ENCODE results near the gene HECTD4. TPM values are rescaled to one million over a fixed set of nuclear protein-coding genes. Genes with fewer than 3 reads are reported as not detected.

The HECTD4 gene
- total and polyA plus RNA-seq, 2 experiments from 2014 or later: 25.7 to 36.9 TPM

DNA sequence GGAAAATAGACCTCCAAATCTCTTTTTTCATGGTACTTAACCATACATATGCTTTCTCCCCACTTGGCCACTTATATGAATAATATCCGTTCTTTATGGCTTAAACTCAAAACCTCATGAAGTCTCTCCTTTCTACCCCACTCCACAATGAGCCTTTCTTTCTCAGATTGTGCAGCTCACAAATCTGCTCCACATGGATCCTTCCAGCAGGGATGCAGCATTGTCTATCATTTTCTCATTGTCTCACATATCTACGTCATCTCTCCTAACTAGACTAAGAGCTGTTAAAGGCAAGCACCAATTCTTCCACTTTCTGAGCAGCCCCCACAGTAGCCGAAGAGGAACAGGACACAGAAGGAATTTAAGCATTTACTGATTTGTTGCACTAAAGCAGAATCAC is 106.4 kb downstream of the HECTD4 start (continued):
- TF ChIP-seq, protein P1, sequence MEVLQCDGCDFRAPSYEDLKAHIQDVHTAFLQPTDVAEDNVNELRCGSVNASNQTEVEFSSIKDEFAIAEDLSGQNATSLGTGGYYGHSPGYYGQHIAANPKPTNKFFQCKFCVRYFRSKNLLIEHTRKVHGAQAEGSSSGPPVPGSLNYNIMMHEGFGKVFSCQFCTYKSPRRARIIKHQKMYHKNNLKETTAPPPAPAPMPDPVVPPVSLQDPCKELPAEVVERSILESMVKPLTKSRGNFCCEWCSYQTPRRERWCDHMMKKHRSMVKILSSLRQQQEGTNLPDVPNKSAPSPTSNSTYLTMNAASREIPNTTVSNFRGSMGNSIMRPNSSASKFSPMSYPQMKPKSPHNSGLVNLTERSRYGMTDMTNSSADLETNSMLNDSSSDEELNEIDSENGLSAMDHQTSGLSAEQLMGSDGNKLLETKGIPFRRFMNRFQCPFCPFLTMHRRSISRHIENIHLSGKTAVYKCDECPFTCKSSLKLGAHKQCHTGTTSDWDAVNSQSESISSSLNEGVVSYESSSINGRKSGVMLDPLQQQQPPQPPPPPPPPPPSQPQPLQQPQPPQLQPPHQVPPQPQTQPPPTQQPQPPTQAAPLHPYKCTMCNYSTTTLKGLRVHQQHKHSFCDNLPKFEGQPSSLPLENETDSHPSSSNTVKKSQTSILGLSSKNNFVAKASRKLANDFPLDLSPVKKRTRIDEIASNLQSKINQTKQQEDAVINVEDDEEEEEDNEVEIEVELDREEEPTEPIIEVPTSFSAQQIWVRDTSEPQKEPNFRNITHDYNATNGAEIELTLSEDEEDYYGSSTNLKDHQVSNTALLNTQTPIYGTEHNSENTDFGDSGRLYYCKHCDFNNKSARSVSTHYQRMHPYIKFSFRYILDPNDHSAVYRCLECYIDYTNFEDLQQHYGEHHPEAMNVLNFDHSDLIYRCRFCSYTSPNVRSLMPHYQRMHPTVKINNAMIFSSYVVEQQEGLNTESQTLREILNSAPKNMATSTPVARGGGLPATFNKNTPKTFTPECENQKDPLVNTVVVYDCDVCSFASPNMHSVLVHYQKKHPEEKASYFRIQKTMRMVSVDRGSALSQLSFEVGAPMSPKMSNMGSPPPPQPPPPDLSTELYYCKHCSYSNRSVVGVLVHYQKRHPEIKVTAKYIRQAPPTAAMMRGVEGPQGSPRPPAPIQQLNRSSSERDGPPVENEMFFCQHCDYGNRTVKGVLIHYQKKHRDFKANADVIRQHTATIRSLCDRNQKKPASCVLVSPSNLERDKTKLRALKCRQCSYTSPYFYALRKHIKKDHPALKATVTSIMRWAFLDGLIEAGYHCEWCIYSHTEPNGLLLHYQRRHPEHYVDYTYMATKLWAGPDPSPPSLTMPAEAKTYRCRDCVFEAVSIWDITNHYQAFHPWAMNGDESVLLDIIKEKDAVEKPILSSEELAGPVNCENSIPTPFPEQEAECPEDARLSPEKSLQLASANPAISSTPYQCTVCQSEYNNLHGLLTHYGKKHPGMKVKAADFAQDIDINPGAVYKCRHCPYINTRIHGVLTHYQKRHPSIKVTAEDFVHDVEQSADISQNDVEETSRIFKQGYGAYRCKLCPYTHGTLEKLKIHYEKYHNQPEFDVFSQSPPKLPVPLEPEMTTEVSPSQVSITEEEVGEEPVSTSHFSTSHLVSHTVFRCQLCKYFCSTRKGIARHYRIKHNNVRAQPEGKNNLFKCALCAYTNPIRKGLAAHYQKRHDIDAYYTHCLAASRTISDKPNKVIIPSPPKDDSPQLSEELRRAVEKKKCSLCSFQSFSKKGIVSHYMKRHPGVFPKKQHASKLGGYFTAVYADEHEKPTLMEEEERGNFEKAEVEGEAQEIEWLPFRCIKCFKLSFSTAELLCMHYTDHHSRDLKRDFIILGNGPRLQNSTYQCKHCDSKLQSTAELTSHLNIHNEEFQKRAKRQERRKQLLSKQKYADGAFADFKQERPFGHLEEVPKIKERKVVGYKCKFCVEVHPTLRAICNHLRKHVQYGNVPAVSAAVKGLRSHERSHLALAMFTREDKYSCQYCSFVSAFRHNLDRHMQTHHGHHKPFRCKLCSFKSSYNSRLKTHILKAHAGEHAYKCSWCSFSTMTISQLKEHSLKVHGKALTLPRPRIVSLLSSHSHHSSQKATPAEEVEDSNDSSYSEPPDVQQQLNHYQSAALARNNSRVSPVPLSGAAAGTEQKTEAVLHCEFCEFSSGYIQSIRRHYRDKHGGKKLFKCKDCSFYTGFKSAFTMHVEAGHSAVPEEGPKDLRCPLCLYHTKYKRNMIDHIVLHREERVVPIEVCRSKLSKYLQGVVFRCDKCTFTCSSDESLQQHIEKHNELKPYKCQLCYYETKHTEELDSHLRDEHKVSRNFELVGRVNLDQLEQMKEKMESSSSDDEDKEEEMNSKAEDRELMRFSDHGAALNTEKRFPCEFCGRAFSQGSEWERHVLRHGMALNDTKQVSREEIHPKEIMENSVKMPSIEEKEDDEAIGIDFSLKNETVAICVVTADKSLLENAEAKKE (CRISPR knock-in tag; IDR thresholded peaks at IDR 0.05): no peak
- TF ChIP-seq ZNF331 (CRISPR knock-in tag; IDR thresholded peaks at IDR 0.05; ENCODE audit: low read depth) (no peak), EZH2 (IDR thresholded peaks at IDR 0.05; ENCODE audit: low read depth, unreplicated experiment) (no peak), ZNF114 (CRISPR knock-in tag; IDR thresholded peaks at IDR 0.05) (no peak)

DNA sequence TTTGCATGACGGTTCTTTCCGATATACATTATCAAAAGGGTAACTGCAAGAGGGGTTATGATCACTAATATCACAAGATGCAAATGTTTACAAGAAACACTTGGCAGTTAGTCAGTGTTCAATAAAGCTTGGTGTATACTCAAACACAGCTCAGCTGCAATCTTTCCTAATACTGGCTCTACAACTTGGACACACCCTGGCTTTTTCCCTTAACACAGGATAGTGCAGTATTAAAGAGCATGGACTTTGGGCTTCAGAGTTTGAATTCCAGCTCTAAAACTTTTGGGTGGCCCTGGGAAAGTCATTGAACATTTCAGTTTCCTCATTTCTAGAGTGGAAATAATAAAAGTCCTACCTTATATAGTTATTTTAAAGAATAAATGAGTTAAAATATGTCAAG is 107.0 kb downstream of the HECTD4 start:
- Mint-ChIP-seq H3K27me3 (ENCODE audit: insufficient read depth, low read depth, poor library complexity) (no peaks in the 10 kb centered on the region), H3K27ac (no peak overlapping the region), H3K36me3 (ENCODE audit: low read depth) (no peaks in the 10 kb centered on the region), H3K4me3 (no peak overlapping the region), H3K4me1 (no peaks in the 10 kb centered on the region), H3K9me3 (no peaks in the 10 kb centered on the region)
- no peak for ATAC-seq
- H3K9me2 ChIP-seq (ENCODE audit: insufficient read depth): no peaks in the 10 kb centered on the region
- DNase-seq (ENCODE audit: low spot score): no peak
- no peak for TF ChIP-seq EZH2phosphoT487 (IDR thresholded peaks at IDR 0.05; ENCODE audit: unreplicated experiment)
- TF ChIP-seq, protein P2, sequence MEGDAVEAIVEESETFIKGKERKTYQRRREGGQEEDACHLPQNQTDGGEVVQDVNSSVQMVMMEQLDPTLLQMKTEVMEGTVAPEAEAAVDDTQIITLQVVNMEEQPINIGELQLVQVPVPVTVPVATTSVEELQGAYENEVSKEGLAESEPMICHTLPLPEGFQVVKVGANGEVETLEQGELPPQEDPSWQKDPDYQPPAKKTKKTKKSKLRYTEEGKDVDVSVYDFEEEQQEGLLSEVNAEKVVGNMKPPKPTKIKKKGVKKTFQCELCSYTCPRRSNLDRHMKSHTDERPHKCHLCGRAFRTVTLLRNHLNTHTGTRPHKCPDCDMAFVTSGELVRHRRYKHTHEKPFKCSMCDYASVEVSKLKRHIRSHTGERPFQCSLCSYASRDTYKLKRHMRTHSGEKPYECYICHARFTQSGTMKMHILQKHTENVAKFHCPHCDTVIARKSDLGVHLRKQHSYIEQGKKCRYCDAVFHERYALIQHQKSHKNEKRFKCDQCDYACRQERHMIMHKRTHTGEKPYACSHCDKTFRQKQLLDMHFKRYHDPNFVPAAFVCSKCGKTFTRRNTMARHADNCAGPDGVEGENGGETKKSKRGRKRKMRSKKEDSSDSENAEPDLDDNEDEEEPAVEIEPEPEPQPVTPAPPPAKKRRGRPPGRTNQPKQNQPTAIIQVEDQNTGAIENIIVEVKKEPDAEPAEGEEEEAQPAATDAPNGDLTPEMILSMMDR (conservative IDR thresholded peaks at IDR 0.05; ENCODE audit: low read depth in 2 of 2): no peak
- no peak for TF ChIP-seq NANOG (IDR thresholded peaks at IDR 0.05; ENCODE audit: borderline replicate concordance)
- TF ChIP-seq CREB1 (CRISPR knock-in tag; IDR thresholded peaks at IDR 0.05; ENCODE audit: low read depth): no peak
- H3F3A ChIP-seq (replicated peaks; ENCODE audit: low read depth): no peaks in the 10 kb centered on the region
- peaks cover 5% of the 10 kb centered on the region; the same call in 1 of the 2 replicates for H3K4me1 ChIP-seq (ENCODE audit: insufficient read depth)
- no peaks in the 10 kb centered on the region for H3K79me2 ChIP-seq (replicated peaks; ENCODE audit: insufficient read depth)
- H3K4me3 ChIP-seq: no peak overlapping the region
- no peak overlapping the region for H3K27ac ChIP-seq (ENCODE audit: low read depth)
- H3K27me3 ChIP-seq (ENCODE audit: insufficient read depth): no peaks in the 10 kb centered on the region
- H2AFZ ChIP-seq: no peak overlapping the region
- H4K20me1 ChIP-seq (replicated peaks; ENCODE audit: insufficient read depth): no peaks in the 10 kb centered on the region
- no peak overlapping the region for H3K4me2 ChIP-seq
- no peaks in the 10 kb centered on the region for H3K36me3 ChIP-seq (ENCODE audit: insufficient read depth)

Measured in GM23338 (cell line).